ENCODE data around the gene TEX22.

Gene TEX22

GRCh38 chr14:105436891-105437722 is 38.8 kb downstream of the TEX22 start:
- in situ Hi-C loops (cut with MboI; ENCODE audit: low sequenced_read_pairs) = no loop called here

- in situ Hi-C loops (cut with MboI; ENCODE audit: low sequenced_read_pairs) = no loop called here
Measured at GRCh38 chr14:105437723-105438500, 39.6 kb downstream of the TEX22 start.

- in situ Hi-C loops (cut with MboI; ENCODE audit: low sequenced_read_pairs) = no loop called here
Measured at GRCh38 chr14:105439179-105439578, 40.8 kb downstream of the TEX22 start.

DNA sequence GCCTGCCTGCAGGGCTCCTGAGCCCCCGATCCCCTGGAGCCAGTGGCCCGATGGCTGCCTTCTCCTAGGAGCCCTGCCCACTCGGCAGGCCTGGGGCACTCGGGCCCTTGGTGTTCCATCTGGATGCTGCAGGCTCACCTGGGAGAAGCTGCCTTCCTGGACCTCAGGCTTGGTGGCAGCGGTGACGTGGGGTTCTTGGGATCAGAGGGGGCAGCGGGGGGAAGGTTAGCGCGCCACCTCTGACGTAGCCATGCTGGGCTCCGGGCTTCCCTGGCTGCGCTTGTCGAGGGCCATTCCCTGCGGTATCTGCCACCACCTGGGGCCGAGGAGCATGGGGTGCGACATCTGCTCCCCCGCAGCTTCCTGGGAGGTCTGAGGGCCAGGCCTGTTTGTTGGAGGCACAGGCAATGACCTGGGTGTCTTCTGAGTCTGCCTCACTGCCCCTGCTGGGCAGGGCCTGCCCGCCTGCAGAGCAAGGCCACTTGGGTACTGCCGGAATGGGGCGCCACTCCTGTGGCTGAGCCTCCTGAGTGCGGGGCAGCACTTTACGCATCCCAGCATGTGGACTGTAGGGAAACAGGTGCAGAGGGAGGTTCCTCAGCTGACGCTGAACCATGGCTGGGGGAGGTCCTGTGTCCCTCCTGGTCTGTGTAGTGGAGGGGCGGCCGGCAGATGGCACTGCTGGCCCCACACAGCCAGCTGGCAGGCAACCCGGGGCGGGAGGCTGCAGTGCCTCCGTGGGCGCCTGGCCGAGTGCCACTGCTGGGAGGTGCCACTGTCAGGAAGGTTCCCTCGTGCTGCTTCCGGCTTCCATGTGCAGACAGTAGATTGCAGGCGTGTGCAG is 41.6 kb downstream of the TEX22 start:
- in situ Hi-C loops (cut with MboI; ENCODE audit: low sequenced_read_pairs) = no loop called here

- in situ Hi-C loops (cut with MboI; ENCODE audit: low sequenced_read_pairs) = no loop called here
Measured at GRCh38 chr14:105440554-105440900, 42.2 kb downstream of the TEX22 start.

DNA sequence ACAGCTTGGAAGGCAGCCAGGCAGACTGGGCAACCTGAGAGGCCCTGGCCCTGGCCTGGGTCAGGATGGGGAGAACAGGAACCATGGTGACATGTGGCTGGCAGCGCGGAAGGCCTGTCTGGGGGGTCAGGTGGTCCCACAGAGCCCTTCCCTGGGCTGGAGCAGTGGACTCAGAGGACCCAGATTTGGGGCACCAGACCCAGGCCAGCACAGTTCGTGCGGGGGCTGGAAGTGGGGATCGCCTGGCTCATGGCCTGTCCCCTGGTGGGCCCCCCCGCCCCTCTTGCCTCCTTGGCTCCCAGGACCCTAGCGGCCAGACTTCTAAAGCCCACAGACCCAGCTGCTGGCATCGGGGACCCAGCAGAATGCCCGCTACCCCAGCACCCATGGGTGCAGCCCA is 42.7 kb downstream of the TEX22 start:
- in situ Hi-C loops (cut with MboI; ENCODE audit: low sequenced_read_pairs) = no loop called here

GRCh38 chr14:105442125-105442524 is 43.8 kb downstream of the TEX22 start:
- in situ Hi-C loops (cut with MboI; ENCODE audit: low sequenced_read_pairs) = no loop called here

- in situ Hi-C loops (cut with MboI; ENCODE audit: low sequenced_read_pairs) = no loop called here
Measured at GRCh38 chr14:105442834-105443233, 44.5 kb downstream of the TEX22 start.

DNA sequence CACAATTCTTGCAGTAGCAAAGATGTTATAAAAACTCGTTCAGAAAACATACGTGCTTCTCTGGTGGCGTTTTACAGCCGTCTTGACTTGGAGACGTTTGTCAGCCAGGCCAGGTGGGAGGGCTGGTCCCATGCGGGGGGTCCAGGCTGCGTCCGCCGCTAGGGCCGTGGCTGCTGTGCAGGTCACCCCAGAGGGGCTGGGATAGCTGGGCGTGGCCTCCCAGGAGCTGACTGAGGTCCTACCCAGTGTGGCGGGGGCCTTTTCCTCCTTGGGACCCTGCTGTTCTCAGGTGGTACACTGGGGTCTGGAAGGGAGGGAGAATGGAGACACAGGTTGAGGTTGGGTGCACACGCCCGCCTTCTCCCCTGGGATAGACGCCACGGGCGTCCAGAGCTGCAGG is 46.5 kb downstream of the TEX22 start:
- in situ Hi-C loops (cut with MboI; ENCODE audit: low sequenced_read_pairs) = no loop called here

- in situ Hi-C loops (cut with MboI; ENCODE audit: low sequenced_read_pairs) = no loop called here
Measured at GRCh38 chr14:105445290-105445689, 47.0 kb downstream of the TEX22 start.

GRCh38 chr14:105445901-105446845 is 47.8 kb downstream of the TEX22 start:
- in situ Hi-C loops (cut with MboI; ENCODE audit: low sequenced_read_pairs) = no loop called here

- in situ Hi-C loops (cut with MboI; ENCODE audit: low sequenced_read_pairs) = no loop called here
Measured at GRCh38 chr14:105446971-105447370, 48.6 kb downstream of the TEX22 start.

GRCh38 chr14:105447651-105448640 is 49.6 kb downstream of the TEX22 start:
- in situ Hi-C loops (cut with MboI; ENCODE audit: low sequenced_read_pairs) = no loop called here

DNA sequence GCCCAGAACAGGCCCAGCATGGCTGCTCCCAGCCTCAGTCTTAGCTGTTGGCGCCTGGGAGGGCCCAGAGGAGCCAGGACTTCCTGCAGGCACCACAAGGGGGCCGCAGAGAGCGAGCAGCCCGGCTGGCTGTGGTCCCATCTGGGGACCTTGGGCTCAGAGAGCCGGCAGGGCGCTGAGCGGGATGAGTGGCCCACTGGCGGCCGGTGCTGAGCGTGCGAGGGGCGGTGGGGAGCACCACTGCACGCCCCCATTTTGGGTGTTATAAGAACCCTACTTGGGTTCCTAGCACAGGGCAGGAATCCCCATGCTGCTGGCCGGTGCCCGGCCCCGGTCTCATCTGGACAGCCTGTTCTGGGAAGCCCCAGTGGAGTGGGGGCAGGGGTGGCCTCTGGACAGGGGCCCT is 50.4 kb downstream of the TEX22 start:
- in situ Hi-C loops (cut with MboI; ENCODE audit: low sequenced_read_pairs) = no loop called here

- in situ Hi-C loops (cut with MboI; ENCODE audit: low sequenced_read_pairs) = no loop called here
Measured at GRCh38 chr14:105449276-105450122, 51.2 kb downstream of the TEX22 start.

GRCh38 chr14:105450123-105450505 is 51.8 kb downstream of the TEX22 start:
- in situ Hi-C loops (cut with MboI; ENCODE audit: low sequenced_read_pairs) = no loop called here

DNA sequence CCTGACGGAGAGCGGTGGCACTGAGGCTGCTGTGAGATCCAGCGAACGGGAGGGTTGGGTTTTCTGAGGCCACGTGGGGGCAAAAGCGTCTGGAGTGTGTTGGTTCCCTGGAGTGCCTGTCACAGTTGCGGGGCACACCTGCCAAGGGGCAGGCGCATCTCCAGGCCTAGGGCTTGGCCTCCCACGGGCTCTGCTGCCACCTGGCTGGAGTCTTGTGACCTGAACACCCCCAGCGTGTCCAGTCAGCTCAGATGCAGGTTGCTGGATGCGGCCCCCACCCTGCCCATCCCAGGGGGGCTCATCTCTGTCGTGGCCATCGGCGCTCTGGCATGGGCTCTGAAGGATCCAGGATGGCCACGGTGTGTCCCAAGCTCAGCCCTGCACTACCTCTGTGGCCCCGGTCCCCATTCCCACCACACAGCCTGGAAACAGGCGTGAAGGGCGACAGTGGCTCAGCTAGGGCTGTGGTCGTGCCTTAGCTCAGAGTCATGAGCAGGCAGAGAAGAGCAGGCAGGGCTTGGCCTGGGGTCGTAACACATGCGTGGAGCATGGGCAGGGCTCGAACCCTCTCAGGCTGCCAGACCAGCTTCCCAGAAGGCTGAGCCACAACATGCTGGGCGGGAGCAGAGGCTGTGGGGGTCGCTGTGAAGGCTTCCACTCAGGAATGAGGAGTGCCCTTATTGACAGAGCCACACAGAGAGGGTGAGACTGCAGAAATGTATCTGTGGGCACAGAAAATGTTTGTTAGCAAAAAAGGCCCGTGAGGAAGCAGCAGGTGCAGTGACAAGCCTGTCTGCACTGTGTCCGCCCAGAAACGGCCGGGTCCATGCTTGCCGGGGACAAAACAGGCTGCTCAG is 52.8 kb downstream of the TEX22 start:
- in situ Hi-C loops (cut with MboI; ENCODE audit: low sequenced_read_pairs) = no loop called here
